ENCODE results near the gene TRAF2. TPM values are rescaled to one million over a fixed set of nuclear protein-coding genes. Genes with fewer than 3 reads are reported as not detected.
"Not testable (repeated sequence)": the region's sequence is repeated elsewhere in the genome, so short reads cannot be mapped to it uniquely, and the experiment has no call there.

The TRAF2 gene
- total RNA-seq, 3 donors from 2014 or later, result 3.4 to 8.9 (median 8.5) TPM

DNA sequence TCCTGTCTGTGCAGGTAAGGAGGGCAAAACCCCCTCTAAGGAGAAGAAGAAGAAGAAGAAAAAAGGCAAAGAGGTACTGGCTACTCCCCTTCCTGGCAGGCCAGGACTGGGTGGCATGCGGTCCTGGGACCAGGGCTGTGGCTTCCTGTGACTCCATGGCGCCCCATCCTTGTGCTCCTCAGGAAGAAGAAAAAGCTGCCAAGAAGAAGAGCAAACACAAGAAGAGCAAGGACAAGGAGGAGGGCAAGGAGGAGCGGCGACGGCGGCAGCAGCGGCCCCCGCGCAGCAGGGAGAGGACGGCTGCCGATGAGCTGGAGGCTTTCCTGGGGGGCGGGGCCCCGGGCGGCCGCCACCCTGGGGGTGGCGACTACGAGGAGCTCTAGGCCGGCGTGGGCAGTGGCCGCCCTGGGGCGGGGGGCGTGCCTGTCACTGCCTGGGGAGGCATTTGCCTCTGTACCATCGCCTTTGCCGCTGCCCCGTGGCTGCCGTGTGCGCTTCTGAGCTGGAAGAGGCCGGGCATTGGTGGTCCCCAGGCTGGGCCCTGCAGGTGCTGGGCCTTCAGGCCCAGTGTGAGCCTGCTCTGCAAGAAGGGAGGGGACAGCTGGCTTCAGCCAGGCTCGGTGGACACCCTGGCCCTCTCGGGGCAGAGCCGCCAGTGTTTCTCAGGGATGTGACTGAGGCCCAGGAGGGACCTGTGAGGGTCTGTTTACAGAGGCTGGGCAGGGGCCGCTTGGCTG, 46.0 kb upstream of the TRAF2 start:
- Histone ChIP-seq H3K36me3 (no peaks in the 10 kb centered on the region), H3K4me3 (no peak overlapping the region), H3K4me1 (peaks cover 0 to 7% of the 10 kb centered on the region in 2 donors), H3K9me3 (no peaks in the 10 kb centered on the region), H3K27me3 (peaks cover 6 to 17% of the 10 kb centered on the region in 2 donors), H3K27ac (peak overlapping the region in 1 of 2 donors; percentile 13)
- intact Hi-C loops (cut with DNase I; ENCODE audit: low total_unique reads), result no loop called here
- no peak for DNase-seq (ENCODE audit: low spot score in 2 of 2)
- TF ChIP-seq, protein P1, sequence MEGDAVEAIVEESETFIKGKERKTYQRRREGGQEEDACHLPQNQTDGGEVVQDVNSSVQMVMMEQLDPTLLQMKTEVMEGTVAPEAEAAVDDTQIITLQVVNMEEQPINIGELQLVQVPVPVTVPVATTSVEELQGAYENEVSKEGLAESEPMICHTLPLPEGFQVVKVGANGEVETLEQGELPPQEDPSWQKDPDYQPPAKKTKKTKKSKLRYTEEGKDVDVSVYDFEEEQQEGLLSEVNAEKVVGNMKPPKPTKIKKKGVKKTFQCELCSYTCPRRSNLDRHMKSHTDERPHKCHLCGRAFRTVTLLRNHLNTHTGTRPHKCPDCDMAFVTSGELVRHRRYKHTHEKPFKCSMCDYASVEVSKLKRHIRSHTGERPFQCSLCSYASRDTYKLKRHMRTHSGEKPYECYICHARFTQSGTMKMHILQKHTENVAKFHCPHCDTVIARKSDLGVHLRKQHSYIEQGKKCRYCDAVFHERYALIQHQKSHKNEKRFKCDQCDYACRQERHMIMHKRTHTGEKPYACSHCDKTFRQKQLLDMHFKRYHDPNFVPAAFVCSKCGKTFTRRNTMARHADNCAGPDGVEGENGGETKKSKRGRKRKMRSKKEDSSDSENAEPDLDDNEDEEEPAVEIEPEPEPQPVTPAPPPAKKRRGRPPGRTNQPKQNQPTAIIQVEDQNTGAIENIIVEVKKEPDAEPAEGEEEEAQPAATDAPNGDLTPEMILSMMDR (IDR thresholded peaks at IDR 0.05), result no peak
- TF ChIP-seq POLR2A (IDR thresholded peaks at IDR 0.05), result no peak
- no peak for TF ChIP-seq POLR2AphosphoS5 (IDR thresholded peaks at IDR 0.05)

DNA sequence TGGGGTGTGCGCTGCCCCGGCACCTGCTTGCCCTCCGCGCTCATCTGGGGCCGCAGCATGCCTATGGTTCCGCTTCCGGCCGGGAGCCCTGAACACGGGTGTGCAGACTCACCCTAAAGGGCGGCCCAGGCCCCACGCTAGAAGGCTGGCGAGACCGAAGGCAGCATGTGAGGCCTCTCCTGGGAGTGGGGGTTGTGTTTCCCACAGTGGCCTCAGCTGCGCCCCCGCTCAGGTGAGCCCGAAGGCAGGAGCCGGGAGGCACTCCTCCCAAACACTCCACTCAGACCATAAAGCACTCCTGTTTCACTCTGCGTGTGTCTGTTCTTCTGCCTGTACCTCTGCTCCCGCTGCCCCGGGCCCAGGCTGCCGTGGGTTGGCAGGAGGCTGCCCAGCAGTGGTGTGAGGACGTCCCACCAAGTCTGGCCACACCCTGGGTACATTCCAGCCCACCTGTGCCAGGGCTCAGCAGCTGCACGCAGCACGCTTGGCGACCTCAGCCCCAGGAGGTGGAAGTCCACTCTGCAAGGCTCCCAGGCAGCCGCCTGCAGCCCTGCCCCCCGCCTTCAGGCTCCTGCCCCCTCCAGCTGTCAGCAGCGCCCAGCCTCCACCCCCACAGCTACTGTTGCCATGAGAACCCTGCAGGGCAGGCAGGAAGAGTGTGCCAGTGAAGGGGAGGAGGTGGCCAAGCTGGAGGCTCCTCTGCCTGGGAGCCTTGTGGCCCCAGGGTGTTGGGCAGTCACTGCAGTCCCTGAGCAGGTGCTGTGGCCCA, 45.3 kb upstream of the TRAF2 start:
- Histone ChIP-seq H3K4me1 (peaks cover 0 to 7% of the 10 kb centered on the region in 2 donors), H3K4me3 (no peak overlapping the region), H3K27me3 (peaks cover 12 to 25% of the 10 kb centered on the region in 2 donors), H3K27ac (peak overlapping the region in 1 of 2 donors; percentile 13), H3K36me3 (no peaks in the 10 kb centered on the region), H3K9me3 (no peaks in the 10 kb centered on the region)
- TF ChIP-seq, protein P1 (IDR thresholded peaks at IDR 0.05), result no peak
- no peak for TF ChIP-seq POLR2A (IDR thresholded peaks at IDR 0.05)
- TF ChIP-seq POLR2AphosphoS5 (IDR thresholded peaks at IDR 0.05), result no peak
- no peak for DNase-seq (ENCODE audit: low spot score in 2 of 2)
- intact Hi-C loops (cut with DNase I; ENCODE audit: low total_unique reads), result no loop called here

DNA sequence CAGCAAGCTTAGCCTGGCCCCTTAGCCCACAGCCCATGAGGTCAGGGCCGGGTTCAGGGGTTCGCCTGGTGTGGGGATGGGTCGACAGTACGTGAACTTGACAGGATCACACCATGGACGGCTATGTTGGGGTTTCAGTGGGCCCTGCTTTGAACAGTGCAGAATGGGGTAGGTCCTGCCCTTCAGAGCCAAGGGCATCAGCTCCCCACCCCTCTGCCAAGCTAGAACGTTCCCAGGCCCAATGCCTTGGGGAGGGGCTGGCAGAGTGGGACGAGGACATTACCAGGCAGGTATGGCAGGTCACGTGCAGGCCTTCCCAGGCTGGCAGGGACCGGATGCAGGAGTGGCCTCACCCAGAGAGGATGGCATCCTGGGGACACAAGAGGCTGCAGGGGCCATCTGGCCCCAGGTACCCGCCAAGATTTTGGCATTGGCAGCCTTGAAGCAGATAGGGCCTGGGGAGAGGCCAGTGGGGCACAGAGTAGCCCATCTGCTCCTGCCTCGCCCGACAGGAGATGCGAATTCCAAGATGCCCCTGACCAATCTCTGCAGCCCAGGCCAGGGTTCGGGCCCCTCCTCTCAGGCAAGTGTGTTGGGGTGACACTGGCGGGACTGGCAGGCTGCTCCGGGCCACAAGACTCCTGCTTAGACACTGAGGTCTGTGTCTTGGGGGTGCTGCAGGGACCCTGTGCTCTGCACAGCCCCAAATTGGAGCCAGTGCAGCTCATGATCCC, 44.5 kb upstream of the TRAF2 start:
- H3K4me3 ChIP-seq, result peak overlapping the region in 2 of 3 donors; percentile 49 to 62
- H3K9me3 ChIP-seq; H3K27ac ChIP-seq; DNase-seq (ENCODE audit: low spot score in 2 of 2); intact Hi-C loops (cut with DNase I; ENCODE audit: low total_unique reads); H3K36me3 ChIP-seq: not testable (repeated sequence)
- peaks cover 15 to 32% of the 10 kb centered on the region in 2 donors for H3K27me3 ChIP-seq
- peaks cover 0 to 14% of the 10 kb centered on the region in 2 donors for H3K4me1 ChIP-seq

- H3K36me3 ChIP-seq; H3K9me3 ChIP-seq; intact Hi-C loops (cut with DNase I; ENCODE audit: low total_unique reads); H3K27ac ChIP-seq: not testable (repeated sequence)
- peak within 1 kb of the TSS; percentile 29 to 62 (median 49) for H3K4me3 ChIP-seq
- peaks cover 0 to 17% of the 10 kb centered on the region in 2 donors for H3K4me1 ChIP-seq
- peak in 1 of 3 donors; percentile 11 for TF ChIP-seq POLR2AphosphoS5 (IDR thresholded peaks at IDR 0.05)
- TF ChIP-seq, protein P1 (IDR thresholded peaks at IDR 0.05), result peak; percentile 31 to 86 (median 77)
- peaks cover 15 to 37% of the 10 kb centered on the region in 2 donors for H3K27me3 ChIP-seq
- DNase-seq (ENCODE audit: low spot score in 2 of 2), result peak; percentile 58 to 72
Measured at GRCh38 chr9:136842380-136842948, 43.9 kb upstream of the TRAF2 start, which contains the start of gene AJM1. Gene AJM1 (plus strand): TSS chr9:136842478. CDS start chr9:136844415, 1,937 bp downstream.

DNA sequence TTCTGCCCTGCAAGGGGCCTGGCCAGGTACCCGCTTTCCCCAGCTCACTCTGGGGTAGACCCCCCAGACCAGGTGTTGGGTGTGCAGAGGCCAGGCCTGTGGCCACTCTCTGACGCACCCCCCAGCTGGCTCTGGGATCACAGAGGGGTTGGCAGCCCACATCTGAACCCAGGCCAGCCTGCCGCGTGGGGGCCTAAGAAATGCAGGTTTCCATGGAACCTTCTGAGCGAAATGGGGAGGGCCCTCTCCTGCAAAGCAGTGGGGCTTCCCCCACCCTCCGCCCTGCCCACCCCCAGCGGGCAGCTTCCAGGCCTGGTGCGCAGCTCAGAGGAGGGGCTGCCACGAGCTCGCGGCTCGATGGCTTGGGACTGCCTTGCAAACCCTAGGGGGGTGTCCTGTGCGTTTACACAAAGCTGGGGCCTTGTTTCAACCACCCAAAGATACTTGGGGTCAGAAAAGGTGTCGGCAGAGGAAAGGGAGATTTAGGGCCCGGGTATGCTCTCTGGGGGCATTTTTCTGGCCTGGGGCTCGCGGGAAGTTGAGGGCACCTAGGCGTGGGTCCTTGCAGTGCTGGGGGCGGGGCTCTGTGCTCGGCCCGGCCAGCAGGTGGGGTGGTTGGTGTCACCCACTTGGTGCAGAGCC, 43.0 kb upstream of the TRAF2 start:
- H3K27ac ChIP-seq; H3K9me3 ChIP-seq; H3K36me3 ChIP-seq; DNase-seq (ENCODE audit: low spot score in 2 of 2); intact Hi-C loops (cut with DNase I; ENCODE audit: low total_unique reads): not testable (repeated sequence)
- H3K4me3 ChIP-seq, result peak overlapping the region in 2 of 3 donors; percentile 49 to 62
- peaks cover 15 to 37% of the 10 kb centered on the region in 2 donors for H3K27me3 ChIP-seq
- peaks cover 0 to 25% of the 10 kb centered on the region in 2 donors for H3K4me1 ChIP-seq
